ENCODE data around the gene DAZL.

GRCh38 chr3:16570113-16570512, 35.1 kb downstream of the DAZL start:
- TF ChIP-seq CTCF (IDR thresholded peaks at IDR 0.05; ENCODE audit: low read length): no peak
- TF ChIP-seq EZH2phosphoT487 (IDR thresholded peaks at IDR 0.05; ENCODE audit: low read length): no peak
